OCI-M2 (cell line): ENCODE results near the gene IL17B.
"Not testable (repeated sequence)": the region's sequence is repeated elsewhere in the genome, so short reads cannot be mapped to it uniquely, and the experiment has no call there.

Experiments
- DNase-seq: peaks from one replicate; lab custom pipeline; 2025; ENCODE audit not compliant: unreplicated experiment; lab: John Stamatoyannopoulos, UW

IL17B gene

GRCh38 chr5:149403923-149404745 lies 25.0 kb upstream of the IL17B start:
- no peak for DNase-seq

GRCh38 chr5:149402291-149402690 lies 23.2 kb upstream of the IL17B start:
- DNase-seq = no peak

DNA sequence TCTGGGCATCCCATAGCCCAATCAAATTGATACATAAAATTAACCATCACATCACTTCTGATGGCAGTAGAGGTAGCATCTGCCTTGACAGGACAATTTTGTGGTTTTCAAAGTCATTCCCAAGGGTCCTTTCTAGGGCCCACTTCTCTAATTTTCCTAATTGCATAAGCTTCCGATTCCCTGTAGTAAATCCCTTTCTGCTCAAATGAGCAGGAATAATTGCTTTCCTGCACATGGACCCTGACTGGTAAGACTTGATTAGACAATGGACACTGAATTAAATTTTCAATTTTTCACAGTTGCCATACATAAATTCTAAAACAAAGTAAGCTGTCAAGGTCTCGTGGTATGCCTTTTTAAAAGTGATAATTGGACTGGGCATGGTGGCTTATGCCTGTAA lies 22.0 kb upstream of the IL17B start:
- no peak for DNase-seq

DNA sequence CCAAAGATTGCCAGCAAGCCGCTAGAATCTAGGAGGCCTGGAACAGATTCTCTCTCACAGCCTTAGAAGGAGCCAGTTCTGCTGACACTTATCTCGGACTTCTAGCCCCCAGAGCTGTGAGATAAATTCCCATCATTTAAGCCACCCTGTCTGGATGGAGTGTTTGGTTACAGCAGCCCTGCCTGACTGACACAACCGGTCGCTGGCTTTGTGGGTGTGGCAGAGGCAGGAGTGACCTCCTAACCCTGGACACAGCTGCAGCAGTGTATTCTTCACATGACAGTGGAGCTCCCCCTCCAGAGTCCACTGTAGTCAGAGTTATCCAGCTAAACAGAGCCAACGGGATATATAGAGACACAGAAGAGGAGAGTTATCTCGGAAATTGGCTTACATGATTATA lies 21.2 kb upstream of the IL17B start:
- DNase-seq = no peak

GRCh38 chr5:149399775-149400174 lies 20.7 kb upstream of the IL17B start:
- DNase-seq = no peak

- DNase-seq = not testable (repeated sequence)
These were observed 19.7 kb upstream of the IL17B start for GRCh38 chr5:149398747-149399266.

DNA sequence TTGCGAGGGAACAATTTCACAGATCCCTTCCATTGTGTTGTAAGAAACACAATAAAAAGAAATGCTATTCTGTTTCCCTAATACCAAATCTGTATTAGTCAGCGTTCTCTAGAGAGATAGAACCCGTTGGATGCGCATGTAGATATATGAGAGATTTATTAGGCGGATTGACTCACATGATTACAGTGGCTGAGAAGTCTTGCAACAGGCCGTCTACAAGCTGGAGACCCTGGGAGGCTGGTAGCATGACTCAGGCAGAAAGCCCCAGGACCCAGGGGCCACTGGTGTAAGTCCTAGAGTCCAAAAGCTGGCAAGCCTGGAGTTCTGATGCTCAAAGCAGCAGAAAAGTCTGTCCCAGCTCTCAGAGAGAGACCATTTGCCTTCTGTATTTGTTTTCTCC lies 18.4 kb upstream of the IL17B start:
- DNase-seq = no peak

DNA sequence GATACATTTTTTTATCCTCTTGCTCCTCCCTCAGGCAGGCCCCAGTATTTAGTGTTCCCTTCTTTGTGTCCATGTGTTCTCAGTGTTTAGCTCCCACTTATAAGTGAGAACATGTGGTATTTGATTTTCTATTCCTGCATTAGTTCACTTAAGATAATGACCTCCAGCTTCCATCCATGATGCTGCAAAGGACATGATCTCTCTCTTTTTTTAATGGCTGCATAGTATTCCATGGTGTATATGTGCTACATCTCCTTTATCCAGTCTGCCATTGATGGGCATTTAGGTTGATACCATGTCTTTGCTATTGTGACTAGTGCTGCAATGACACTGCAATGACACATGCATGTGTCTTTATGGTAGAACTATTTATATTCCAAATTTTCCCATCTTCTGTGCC lies 15.9 kb upstream of the IL17B start:
- DNase-seq = not testable (repeated sequence)

- no peak for DNase-seq
These were observed 13.6 kb upstream of the IL17B start for GRCh38 chr5:149392718-149393117.

GRCh38 chr5:149391524-149391923 lies 12.4 kb upstream of the IL17B start:
- DNase-seq = no peak

DNA sequence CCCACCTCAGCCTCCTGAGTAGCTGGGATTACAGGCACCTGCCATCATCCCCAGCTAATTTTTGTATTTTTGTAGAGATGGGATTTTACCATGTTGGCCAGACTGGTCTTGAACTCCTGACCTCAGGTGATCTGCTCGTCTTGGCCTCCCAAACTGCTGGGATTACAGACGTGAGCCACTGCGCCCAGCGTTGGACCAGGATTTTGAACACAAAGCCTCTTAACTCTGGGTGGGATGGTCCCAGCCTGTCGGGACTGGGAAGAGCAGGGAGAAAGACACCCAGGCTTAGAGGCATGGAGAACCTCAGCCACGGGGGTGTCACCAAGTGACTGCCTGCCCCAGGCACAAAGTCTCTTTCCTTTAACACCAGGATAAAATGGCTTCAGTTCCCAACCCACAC lies 12.0 kb upstream of the IL17B start:
- not testable (repeated sequence) for DNase-seq

GRCh38 chr5:149389552-149390495 lies 10.7 kb upstream of the IL17B start:
- DNase-seq = no peak

- no peak for DNase-seq
These were observed 9.6 kb upstream of the IL17B start for GRCh38 chr5:149388498-149389190.

DNA sequence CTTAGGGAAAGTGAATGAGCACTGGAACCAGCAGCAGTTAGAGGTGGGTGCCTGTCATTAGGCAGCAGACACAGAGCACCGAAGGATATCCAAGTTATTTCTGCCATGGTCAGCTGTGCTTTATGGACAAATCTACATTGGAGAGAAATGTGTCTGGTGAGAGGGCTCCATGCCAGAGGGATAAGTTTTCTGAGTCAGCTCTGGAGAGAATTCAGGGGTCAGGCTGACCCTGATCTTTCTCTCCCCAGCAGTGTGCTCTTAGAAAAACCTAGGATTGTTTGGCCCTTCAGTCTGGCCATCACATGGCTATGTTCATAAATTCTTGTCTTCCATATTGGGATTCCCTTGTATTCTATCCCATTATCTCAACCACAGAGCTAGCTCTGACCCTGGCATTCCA lies 8.9 kb upstream of the IL17B start:
- no peak for DNase-seq

DNA sequence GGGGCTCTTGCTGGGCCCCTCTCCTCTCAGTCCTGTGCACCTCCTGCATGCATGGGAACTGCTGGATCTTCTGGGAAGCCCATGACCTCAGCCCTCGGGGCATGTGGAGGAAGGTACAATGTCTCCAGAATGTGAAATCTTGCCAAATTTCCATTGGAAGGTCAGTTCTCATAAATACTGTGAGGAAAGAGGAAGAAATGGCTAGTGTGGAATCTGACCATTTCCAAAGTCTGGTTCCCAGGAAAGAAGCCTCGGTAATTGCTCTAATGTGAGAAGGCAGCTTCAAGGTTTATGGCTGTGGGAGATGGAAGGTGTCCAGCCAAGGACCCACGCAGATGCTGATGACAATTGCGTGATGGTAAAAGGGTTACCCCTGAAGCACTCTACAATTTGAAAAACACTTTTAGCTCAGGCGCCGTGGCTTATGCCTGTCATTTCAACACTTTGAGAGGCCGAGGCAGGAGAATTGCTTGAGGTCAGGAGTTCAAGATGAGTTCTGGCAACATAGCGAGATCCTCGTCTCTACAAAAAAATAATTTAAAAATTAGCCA lies 8.1 kb upstream of the IL17B start:
- no peak for DNase-seq

DNA sequence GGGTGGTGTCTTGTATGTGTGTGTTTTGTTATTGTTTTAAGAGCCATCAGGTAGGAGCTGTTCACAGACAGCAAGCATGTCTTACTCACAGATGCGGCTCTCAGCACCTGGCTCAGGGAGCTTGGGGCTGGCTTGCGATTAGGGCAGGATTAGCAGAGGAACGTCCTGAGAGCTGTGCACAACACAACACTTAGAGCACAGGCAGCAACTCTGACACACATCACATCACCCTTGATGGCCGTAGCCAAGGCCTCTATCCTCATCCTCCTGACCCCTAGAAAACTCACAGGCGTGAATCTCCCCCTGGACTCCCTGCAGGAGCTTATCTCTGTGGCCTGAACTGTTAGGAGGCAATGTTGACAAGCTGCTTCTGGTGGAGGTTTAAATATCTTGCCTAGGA lies 7.1 kb upstream of the IL17B start:
- DNase-seq = no peak

DNA sequence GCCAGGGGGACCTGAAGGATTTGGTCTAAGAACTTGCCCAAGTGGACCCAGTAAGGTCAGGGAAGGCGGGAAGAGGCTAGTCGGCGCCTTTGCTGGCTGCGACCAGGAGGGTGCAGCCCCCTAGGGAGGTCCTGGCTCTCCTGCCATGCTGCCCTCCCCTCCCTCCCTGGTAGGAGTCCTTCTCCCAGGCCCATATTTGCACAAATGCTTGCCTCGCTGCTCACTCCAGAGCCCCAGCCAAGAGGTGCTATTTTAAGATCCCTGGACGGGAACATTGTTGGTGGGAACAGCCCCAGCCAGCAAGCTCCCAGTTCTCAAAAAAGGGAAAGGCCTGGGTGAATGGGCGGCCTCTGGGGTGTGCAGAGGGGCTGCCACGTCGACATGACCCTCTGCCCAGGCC lies 4.3 kb upstream of the IL17B start:
- DNase-seq = no peak

- DNase-seq = no peak
These were observed 3.6 kb upstream of the IL17B start for GRCh38 chr5:149382517-149383220.

GRCh38 chr5:149381986-149382338 lies 2.9 kb upstream of the IL17B start:
- DNase-seq = no peak

- no peak for DNase-seq
These were observed 2.3 kb upstream of the IL17B start for GRCh38 chr5:149381261-149381985.
